ENCODE results near the gene CMSS1.

The CMSS1 gene

DNA sequence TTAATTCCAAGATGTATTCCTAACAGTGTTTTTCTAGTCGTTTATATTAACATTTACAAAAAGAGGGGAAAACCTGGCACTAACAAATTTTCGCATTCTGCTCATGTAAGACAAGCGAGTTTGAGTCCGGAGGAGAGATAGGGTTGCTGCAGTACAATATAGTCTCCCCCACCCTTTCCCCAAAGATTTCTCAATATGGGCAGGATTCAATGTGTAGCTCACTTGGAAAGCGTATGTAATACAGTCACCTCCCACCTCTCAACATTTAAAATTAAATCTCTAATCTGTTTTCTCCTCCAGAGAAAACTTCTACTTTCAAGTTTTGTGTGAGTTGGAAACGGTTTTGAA lies 57.9 kb downstream of the CMSS1 start:
- no peak for DNase-seq (ENCODE audit: low read depth in 2 of 2)

DNA sequence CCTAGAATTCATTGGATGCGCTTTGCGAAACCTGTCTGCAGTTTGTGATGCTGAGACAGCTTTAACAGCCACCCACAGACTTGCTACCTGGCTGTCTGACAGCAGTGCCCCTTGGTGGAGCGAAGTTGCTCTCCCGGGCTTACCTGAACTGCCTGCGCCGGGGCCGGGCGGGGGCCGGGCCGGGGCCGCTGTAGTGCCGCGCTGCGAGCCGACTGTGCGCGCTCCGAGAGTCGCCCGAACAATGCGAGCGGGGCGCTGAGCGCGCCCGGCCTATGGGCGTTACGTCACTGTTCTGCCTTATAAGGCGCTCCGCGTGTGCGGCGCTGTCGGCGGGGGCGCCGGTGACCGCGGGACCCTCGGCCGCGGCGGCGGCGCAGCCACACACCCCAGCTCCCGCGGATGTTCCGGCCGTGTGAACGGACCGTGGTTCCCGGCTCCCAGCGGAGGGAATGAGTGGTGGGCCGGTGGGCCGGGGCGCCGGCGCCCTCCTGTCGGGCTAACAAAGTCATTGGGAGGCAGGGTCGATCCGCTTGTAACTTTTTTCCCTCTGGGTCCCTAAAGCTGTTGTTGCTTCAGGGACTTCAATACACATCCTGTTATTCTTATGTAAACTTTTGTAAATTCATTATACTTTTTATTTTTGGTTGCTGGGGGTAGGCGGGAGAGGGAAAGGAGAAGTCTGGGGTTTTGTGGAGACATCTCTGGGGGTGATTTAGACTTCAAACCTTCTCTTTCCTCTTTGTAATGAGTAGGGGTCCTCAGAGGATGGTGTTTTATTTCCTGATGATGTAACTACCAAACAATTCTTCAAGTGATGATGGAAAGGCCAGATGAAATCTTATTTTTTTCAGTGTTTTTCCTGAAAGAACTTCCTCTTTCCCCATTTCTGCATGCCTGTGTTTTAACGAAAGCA lies 58.5 kb downstream of the CMSS1 start:
- DNase-seq (ENCODE audit: low read depth in 2 of 2), result peak; percentile 17 to 31

DNA sequence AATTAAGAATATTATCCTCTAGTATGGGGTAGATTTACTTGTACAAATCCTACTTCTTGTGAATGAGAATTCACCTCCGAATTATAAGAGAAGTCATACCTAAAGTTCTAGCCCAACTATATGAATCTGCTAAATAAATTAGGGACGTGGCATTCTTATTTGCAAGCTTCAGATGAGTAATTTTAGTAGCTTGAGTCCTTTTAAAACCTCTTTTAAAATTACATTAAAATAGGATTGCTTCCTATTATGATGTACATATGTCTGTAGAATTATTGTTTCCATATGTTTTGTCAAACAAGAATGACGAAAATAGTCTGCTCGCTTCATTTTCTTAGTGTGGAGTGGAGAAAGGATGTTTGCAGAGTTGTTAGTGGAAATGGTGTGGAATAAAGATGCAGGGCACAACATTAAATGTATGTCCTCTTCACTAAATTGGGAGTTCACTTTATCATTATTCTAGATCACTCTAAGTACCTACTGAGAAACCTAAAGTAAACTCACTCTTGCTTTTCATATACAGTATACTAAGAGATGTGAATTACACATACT lies 59.4 kb downstream of the CMSS1 start:
- no peak for DNase-seq (ENCODE audit: low read depth in 2 of 2)

DNA sequence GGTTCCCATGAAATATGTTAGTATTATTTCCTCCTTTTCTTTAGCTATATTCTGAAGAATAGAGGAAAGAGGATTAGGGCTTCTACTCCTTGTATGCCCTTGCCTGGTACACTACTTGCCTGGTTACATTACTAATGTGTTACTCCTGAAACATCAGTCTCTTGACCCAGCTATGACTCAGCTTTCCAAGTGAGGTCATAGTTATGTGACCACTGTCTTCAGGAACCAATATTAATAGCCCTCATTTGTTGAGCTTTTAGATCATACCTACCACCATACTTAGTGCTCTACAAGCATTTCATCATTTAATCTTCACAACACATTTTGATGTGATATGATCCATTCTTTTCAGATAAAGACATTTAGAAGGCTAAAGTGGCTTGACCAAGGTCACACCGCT lies 60.3 kb downstream of the CMSS1 start:
- no peak for DNase-seq (ENCODE audit: low read depth in 2 of 2)

DNA sequence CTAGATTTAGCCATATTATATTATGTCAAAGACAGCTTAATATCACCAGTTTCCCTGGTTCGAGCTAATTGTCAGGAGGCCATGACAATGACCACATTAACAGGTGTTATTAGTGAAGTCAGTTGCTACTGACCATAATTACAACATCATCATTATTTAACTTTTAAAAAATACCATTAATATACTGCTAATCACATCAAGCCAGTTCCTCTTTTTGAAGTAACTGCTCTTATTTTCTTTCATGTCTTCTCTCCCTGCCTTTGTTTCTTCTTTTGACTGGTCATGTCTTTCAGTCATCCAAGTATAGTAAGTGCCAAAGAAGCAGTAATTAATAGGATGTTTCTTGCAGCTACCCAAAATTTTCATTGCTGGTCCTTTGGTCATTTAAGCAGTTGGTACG lies 61.6 kb downstream of the CMSS1 start:
- no peak for DNase-seq (ENCODE audit: low read depth in 2 of 2)

DNA sequence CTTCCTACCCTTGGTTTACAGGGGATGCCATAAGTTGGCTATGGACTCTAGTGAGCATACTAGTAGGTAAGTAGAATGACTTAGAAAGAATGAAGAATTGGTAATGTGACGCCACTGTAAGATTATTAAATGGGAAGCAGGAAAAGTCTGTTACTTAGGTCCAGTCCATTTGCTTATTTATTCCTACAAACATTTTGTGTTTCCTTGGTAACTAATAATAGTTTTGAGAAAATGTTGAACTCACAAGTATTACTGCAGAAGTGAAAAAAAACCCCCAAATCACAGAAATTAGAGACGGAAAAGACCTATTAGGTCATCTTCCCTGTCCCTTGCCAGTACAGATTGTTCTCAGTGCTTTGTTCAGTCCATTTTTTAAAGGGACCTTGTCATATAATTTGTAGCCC lies 63.5 kb downstream of the CMSS1 start:
- DNase-seq (ENCODE audit: low read depth in 2 of 2), result no peak

DNA sequence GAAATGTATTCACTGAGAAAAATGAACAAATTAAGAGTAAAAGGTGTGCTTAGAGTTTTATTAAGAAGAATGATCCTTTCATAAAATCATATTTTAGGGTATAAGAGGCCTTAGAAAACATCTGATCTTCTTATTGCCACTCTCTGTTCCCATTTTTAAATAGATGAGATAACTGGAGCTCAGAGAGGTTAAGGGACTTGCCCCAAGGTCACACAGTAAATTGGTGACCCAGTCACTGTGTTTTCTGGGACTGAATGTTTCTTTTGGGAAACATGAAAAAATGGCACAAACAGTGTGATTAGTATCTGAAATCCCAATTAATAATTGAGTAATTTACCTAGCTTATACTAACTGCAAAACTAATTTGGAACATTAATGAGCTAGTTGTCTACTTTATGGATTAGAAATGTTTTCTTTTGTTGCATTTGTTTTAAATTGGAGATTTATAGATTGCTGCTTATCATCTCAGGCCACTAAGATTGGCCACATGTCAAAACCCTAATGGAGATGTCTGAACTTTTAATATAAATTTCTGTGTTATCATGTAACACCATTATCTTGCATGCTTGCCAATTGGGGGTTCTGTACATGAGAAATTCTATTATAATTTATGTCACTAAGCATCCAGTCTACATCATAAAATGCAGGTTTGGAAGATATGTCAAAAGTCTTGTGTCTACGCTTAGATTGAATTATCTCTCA lies 64.9 kb downstream of the CMSS1 start:
- no peak for DNase-seq (ENCODE audit: low read depth in 2 of 2)

DNA sequence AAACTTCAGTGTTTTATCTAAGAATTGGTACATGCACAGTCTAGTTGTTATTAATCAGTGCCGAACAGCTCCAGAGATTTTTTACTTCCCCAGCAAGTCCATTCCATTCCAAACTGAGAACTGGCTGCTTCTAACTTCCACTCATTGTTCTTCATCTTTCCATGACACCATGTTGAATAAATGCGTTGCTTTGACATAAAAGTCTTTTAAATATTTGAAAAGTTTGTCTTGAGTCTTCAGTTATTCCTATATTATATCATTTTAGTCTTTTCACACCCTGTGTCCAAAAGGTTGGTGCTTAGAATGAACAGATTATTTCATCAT lies 65.4 kb downstream of the CMSS1 start:
- DNase-seq (ENCODE audit: low read depth in 2 of 2), result no peak

DNA sequence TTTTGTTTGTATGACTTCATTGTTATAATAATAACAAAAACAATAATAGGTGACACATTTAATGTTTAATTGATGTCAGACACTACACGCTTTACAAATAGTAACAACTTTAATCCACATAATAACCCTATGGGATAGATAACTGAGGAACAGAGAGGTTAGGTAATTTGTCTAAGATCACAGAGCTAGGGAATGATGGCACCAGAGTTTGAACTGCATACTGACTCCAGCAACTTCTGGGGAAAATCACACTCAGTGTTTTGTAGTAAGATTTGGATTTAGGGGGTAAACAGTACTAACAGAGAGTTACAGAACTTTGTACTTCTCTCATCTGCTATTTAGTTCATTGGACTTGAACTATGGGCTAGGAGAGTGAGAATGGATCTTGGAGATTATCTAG lies 66.0 kb downstream of the CMSS1 start:
- no peak for DNase-seq (ENCODE audit: low read depth in 2 of 2)

DNA sequence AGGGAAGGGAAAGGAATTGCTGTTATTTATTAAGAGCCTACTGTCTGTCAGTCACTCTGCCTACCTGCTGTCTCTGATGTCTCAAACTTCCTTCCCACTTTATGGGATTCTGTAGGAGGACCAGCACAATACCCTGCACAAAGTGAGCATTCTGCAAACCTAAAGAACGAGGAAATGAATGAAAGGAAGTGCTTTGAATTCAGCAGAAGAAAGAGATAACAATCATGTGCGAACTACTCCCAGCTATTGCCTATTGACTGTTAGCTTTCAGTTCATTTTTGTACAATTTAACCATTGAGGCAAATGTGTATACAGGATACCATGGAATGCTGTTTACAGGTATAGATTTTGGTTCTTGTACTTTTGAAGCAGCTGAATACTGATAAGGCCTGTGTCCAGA lies 66.8 kb downstream of the CMSS1 start:
- no peak for DNase-seq (ENCODE audit: low read depth in 2 of 2)

DNA sequence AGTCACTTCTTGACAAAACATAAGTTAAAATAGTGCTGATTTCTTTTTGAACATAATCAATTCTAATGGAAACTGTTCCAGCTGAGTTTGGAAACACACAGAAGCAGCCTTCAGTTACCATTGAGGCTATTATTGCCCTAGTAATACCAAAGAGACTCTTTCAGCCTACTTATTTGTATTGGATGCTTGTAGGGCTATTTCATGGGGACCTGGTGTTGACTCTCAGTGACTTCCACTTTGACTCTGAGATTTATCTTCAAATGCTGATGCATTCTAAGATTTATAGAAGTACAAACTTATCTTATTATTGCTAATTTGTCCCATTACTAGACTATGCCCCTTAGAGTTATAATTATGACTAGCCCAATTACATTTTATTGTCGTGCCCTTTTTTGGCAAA lies 67.4 kb downstream of the CMSS1 start:
- DNase-seq (ENCODE audit: low read depth in 2 of 2), result no peak

DNA sequence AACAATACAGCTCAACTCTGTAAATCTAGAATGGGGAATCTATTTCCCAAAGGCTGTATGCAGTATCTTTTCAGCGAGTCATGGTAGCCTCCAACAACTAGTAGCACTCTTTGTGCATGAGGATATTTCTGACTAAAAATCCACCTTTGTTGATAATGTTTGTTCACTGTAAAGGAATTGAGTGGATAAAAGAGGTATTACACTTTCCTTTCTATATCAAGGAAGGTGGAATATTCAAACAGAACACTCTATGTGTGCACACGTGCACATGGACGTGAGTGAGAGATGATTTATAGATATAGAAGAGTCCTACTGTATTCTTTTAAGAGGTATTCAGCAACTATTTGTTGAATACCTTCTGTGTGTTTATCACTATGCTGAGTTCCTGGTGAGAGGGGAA lies 68.2 kb downstream of the CMSS1 start:
- no peak for DNase-seq (ENCODE audit: low read depth in 2 of 2)

DNA sequence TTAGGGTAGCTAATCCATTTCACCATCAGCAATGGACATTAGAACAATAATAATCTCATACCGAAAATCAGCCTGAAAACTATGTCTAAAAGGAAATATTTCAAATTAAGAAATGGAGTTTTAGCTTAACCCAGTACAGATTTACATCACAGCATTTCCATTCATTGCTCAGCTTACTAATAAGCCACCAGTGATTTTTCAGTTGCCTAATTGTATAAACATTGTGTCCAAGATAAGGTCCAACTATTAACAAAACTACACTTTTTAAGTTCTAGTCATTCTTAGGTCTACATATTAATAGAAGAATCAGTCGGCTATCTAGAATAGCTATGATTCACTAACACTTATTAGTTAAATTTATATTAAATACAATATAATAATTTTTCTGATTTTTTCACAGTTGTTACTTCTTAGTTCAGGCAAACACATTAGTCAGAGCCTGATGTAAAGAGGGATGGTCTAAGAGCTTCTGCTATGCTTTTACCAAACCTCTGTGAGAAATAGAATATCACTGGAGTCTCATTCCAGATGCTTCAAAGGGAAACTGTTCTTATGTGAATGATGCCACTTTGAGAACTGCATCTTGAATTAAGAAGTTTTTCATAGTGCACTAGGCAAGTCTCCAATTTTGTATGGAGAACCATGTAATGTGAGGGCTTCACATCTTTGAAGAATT lies 74.1 kb downstream of the CMSS1 start:
- DNase-seq (ENCODE audit: low read depth in 2 of 2), result no peak

DNA sequence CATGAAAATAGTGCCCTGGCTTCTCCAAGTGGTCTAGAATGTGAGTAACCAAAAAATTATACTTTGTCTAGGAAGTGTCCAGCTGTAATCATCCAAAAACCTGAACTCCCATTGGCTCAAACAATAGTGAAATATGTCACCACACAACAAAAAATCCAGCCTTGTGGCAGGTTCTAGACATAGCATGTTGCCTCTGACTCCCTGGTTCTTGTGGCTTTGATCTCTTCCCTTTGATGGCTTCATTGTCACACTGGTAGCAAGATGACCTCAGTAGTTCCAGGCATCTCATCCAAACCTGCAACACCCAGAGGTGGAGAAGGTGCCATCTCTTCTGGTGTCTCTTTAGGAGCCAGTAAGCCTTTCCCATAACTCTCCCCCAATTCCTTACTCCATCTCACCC lies 74.7 kb downstream of the CMSS1 start:
- DNase-seq (ENCODE audit: low read depth in 2 of 2), result no peak

DNA sequence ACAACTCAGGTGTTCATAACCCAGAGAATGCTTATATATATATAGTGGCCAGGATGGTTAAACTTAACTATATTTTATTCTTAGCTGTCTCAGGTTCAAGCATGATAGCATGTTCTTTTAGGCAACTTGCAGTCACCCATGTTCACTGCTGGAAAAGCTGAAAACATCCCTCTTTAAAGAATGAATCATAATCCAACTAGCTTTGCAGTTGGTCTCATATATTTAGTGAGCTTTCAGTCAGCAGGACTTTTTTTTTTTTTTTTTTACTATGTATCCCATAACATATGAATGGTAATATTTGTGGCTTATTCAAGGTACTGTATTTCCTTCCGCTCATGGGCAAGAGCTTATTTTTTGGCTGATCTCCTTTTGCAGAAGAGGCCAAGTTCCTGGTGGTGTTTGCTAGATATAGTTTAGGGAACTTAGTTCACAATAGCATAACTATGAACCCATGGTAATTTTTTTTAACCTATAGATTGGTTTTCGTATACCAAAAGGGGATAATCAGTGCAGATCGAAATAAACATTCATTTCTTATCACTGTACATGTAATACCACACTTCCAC lies 77.6 kb downstream of the CMSS1 start:
- no peak for DNase-seq (ENCODE audit: low read depth in 2 of 2)

DNA sequence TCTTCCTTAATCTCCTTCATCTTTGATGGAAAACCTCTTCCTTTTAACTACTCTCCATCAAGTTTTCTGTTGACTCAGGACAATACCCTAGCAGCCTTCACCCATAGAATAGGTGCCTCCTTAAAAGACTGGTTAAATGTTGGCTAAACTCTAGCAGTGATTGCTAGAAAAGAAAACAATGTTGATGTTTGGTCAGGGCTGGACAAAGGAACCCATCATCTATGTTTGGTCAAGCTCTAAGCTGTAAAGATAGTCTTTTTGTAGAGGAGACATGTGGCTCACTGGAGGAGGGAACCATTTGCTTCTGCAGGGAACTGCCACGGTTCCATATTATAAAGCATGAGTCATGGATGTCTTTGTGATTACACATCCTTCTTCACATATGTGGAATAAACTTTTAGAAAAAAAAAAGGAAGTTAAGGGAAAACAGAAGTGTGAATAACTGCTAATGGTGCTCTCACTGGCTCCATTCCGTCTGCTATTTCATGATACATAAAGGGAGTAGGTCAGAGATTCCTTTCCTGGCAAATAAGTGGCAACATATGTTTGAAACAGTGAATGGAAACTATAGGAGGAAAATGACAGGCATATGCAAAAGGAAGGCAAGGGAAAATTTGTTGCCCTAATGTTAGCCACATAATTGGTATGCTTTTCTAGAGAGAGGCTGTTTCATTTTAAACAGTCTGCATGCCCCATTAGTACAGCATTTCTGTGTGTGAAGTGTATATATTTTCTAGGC lies 78.2 kb downstream of the CMSS1 start:
- no peak for DNase-seq (ENCODE audit: low read depth in 2 of 2)

DNA sequence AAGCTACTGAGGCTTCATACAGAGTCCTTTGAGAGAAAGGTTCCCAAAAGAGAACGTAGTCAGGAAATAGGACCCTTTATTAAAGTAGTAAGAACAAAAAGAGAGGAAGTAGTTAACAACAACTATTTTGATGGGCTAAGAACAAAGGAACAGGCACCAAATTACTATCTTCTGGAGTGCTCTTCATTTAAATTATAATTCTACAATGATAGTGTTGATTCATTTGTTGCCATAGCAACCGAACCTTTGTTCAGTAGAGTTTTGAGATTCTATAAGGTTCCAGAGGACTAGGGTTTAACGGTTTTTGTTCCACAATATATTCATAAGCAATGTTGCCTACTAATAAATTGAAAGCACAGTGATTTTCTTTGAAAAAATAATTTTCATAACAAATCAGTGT lies 78.8 kb downstream of the CMSS1 start:
- DNase-seq (ENCODE audit: low read depth in 2 of 2), result no peak

DNA sequence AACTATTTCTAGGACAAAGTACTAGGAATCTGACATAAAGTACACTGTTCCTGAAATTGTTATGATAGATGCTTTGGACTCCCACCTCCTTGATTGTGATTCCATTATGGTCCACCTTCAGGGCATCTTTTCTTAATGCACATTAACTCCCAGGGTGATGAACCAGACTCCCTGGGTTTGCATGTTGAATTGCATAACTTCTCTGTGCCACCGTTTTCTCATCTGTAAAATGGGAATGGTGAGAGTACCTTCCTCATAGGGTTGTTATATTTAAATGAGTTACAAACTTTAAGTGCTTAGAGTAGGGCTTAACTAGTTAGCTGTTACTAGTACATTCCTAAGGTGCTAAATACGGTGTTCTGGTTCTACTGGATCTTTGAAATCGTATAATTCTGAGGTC lies 81.9 kb downstream of the CMSS1 start:
- DNase-seq (ENCODE audit: low read depth in 2 of 2), result no peak

DNA sequence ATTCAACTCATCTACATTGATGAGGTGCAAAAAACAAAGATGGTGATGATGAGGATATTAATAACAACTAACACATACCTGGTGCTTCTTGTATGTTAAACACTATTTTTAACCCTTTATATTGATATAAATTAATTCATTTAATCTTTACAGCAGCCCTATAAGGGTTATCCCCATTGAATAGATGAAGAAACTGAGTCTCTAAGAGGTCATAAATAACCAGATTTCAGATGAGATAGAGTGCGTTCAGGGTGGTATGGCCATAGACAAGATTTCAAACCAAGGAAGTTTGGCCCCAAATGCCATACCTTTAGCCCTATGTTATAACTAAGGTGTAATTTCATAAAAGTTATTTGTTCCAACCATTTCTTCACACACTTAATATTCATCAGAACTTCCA lies 82.6 kb downstream of the CMSS1 start:
- DNase-seq (ENCODE audit: low read depth in 2 of 2), result no peak

DNA sequence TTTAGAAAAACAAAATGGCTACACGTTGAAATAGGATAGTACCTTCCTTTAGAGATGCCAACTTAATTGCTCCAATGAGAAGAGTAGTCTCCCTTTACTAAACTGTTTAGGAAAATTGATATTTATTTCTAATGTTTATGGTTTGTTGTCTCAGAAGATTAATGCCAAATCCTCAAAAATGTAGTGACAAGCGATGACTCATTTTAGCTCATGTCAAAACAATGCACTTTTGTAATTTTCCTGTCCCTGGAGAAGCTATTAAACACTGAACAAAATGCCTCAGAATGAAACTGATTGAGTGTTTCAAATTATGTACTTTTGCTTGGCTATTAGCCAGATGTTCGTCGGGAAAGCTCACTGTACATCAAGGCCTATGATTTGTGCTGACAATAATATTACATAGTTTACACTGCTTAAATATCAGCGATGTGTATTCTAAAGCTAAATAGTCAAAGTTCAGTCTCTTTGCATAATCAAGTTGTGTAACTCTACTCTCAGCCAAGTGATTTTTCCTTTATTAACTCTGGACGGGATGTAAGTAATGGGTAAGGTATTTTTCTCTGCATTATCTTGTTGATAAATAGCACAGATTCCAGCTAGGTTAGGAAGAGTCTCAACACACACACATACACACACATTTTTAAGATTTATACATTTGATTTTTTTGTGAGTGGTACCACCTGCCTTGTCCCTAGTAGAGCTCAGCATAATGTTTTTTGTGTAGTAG lies 83.7 kb downstream of the CMSS1 start:
- DNase-seq (ENCODE audit: low read depth in 2 of 2), result no peak

DNA sequence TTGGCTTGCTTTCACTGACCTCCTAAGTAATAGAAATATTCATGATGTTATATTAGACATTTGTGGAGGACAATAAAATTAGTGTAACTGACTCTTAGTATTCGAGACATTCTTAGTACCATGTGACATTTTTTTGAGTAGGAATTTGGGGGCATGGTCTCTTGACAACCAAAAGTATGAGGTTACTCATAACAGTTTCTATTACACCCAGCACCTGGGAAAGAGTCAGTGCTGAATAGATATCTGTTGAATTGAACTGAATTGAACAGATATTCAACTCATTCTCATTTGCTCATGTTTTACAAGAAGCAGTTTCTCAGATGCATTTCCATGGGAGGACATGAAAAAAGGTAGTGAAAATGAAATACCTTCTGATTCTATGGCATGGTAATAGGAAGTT lies 84.4 kb downstream of the CMSS1 start:
- DNase-seq (ENCODE audit: low read depth in 2 of 2), result no peak
